GM23338 (cell line): Measurements from ENCODE around the gene VEZT. TPM values are rescaled to one million over a fixed set of nuclear protein-coding genes. Genes with fewer than 3 reads are reported as not detected.

Source experiments
- ATAC-seq: fragments of 200-7000 bp; cut with Tn5 transposase; 3 replicates; pipeline ENCODE4 v1.9.1; 2020
- DNase-seq: peaks from one replicate; pipeline ENCODE4 v3.0.0-alpha.2; 2015; ENCODE audit warnings: low spot score
- H2AFZ ChIP-seq: fragments of 200-600 bp; sonication (generic); 2 replicates; pipeline ENCODE4 v1.8.0; 2016; ENCODE audit warnings: antibody characterized with exemption, mild to moderate bottlenecking, moderate library complexity
- H3F3A ChIP-seq: fragments of 200-600 bp; sonication (generic); replicated peaks from 2 replicates; pipeline ENCODE4 v1.8.0; 2017; ENCODE audit warnings: antibody characterized with exemption, mixed run types, low read depth
- H3K27ac ChIP-seq: fragments of 200-600 bp; sonication (generic); 2 replicates; pipeline ENCODE4 v1.6.1; 2016; ENCODE audit warnings: low read depth
- H3K27me3 ChIP-seq: fragments of 200-600 bp; sonication (generic); 2 replicates; pipeline ENCODE4 v1.8.0; 2016; ENCODE audit warnings: mild to moderate bottlenecking, mixed run types, moderate library complexity; ENCODE audit not compliant: insufficient read depth
- H3K36me3 ChIP-seq: fragments of 200-600 bp; sonication (generic); 2 replicates; pipeline ENCODE4 v1.8.0; 2016; ENCODE audit warnings: mild to moderate bottlenecking; ENCODE audit not compliant: insufficient read depth
- H3K4me1 ChIP-seq: fragments of 200-600 bp; sonication (generic); 2 replicates; pipeline ENCODE4 v1.8.0; 2016; ENCODE audit warnings: mild to moderate bottlenecking, moderate library complexity; ENCODE audit not compliant: insufficient read depth
- H3K4me2 ChIP-seq: fragments of 200-600 bp; sonication (generic); 2 replicates; pipeline ENCODE4 v1.7.1; 2017; ENCODE audit warnings: mixed run types
- H3K4me3 ChIP-seq: fragments of 200-600 bp; sonication (generic); 2 replicates; pipeline ENCODE4 v1.6.1; 2016; ENCODE audit warnings: mixed run types
- H3K79me2 ChIP-seq: fragments of 200-600 bp; sonication (generic); replicated peaks from 2 replicates; pipeline ENCODE4 v1.8.0; 2017; ENCODE audit warnings: mild to moderate bottlenecking; ENCODE audit not compliant: insufficient read depth
- H3K9me2 ChIP-seq: fragments of 200-600 bp; sonication (generic); 2 replicates; pipeline ENCODE4 v1.8.0; 2017; ENCODE audit not compliant: insufficient read depth
- H4K20me1 ChIP-seq: fragments of 200-600 bp; sonication (generic); replicated peaks from 2 replicates; pipeline ENCODE4 v1.8.0; 2017; ENCODE audit warnings: mild to moderate bottlenecking; ENCODE audit not compliant: insufficient read depth
- H3K27ac Mint-ChIP-seq: 2 replicates; pipeline ENCODE4 v1.8.0; 2020; ENCODE audit warnings: inconsistent platforms, mild to moderate bottlenecking, moderate library complexity, mixed read lengths
- H3K27me3 Mint-ChIP-seq: 3 replicates; pipeline ENCODE4 v1.8.0; 2022; ENCODE audit warnings: low read depth, mild to moderate bottlenecking, moderate library complexity, mixed read lengths, inconsistent platforms; ENCODE audit not compliant: insufficient read depth, poor library complexity
- H3K36me3 Mint-ChIP-seq: 3 replicates; pipeline ENCODE4 v1.8.0; 2021; ENCODE audit warnings: low read depth, mild to moderate bottlenecking, inconsistent platforms, moderate library complexity, mixed read lengths
- H3K4me1 Mint-ChIP-seq: 3 replicates; pipeline ENCODE4 v1.8.0; 2020; ENCODE audit warnings: mild to moderate bottlenecking, inconsistent platforms, mixed read lengths
- H3K4me3 Mint-ChIP-seq: 3 replicates; pipeline ENCODE4 v1.8.0; 2021; ENCODE audit warnings: moderate library complexity, mild to moderate bottlenecking, inconsistent platforms, mixed read lengths
- H3K9me3 Mint-ChIP-seq: 3 replicates; pipeline ENCODE4 v1.8.0; 2020; ENCODE audit warnings: moderate library complexity, mild to moderate bottlenecking, inconsistent platforms, mixed read lengths
- CREB1 ChIP-seq: fragments of 250-450 bp; sonication (Bioruptor Pico); IDR thresholded peaks from 2 replicates; pipeline ENCODE4 v1.5.0; 2020; ENCODE audit warnings: low read depth, mild to moderate bottlenecking, moderate library complexity
- CTCF ChIP-seq, 2 experiments: fragments of 200-600 bp in 1 of 2; sonication (generic) in 1 of 2; conservative IDR thresholded peaks; 2 replicates each; pipeline versions ENCODE4 v1.5.1 to v1.6.1; 2016 to 2017; ENCODE audit warnings: antibody characterized with exemption in 2 of 2, low read depth in 2 of 2, mild to moderate bottlenecking in 2 of 2, moderate library complexity in 1 of 2
- microRNA counts: library from miRNA; unstranded; fragments of <30 nt; microRNA quantifications from one replicate; lab custom pipeline; 2017
- microRNA-seq: library from miRNA; unstranded; fragments of <30 nt; microRNA quantifications from one replicate; pipeline ENCODE4, GENCODE V29; 2017
- polyA plus RNA-seq: library from polyadenylated mRNA; unstranded; fragments of >200 nt; fragmentation: Nextera tagmentation; extraction: Ambion mirVana; gene quantifications from 2 replicates; pipeline ENCODE4 v1.2.1, GENCODE V29; 2016
- small RNA-seq: library from RNA; depleted of rRNA; stranded (forward); fragments of <200 nt; gene quantifications from one replicate; pipeline ENCODE3, GENCODE V24; 2014; ENCODE audit warnings: low replicate concordance
- total RNA-seq: library from RNA; depleted of rRNA; stranded (reverse); fragments of >200 nt; shearing (Covaris generic); gene quantifications from 2 replicates; pipeline ENCODE4 v1.2.3, GENCODE V29; 2014; rRNA removed

The VEZT gene
- total and polyA plus RNA-seq, 2 experiments from 2014 or later = 34.2 to 51.5 TPM

GRCh38 chr12:95351748-95352147, 134.1 kb downstream of the VEZT start:
- Histone ChIP-seq H2AFZ (peak overlapping the region; percentile 63; the same call in 1 of the 2 replicates), H3K4me2 (no peak overlapping the region), H3K9me2 (no peaks in the 10 kb centered on the region), H3F3A (no peaks in the 10 kb centered on the region), H3K36me3 (no peaks in the 10 kb centered on the region), H3K27ac (no peak overlapping the region), H3K4me3 (no peak overlapping the region), H3K4me1 (peaks cover 10% of the 10 kb centered on the region; the same call in 1 of the 2 replicates), H3K79me2 (no peaks in the 10 kb centered on the region), H4K20me1 (no peaks in the 10 kb centered on the region), H3K27me3 (no peaks in the 10 kb centered on the region)
- no peak overlapping the region for H3K4me3 Mint-ChIP-seq
- no peaks in the 10 kb centered on the region for H3K27me3 Mint-ChIP-seq
- H3K4me1 Mint-ChIP-seq = peaks cover 9% of the 10 kb centered on the region; the same call in 2 of the 3 replicates
- peak; percentile 68 for ATAC-seq
- H3K27ac Mint-ChIP-seq = no peak overlapping the region
- TF ChIP-seq CREB1 = no peak
- TF ChIP-seq CTCF (conservative IDR thresholded peaks at IDR 0.05; ENCODE audit: low read depth in 2 of 2) = peak in 1 of 2 experiments; percentile 35; a peak in 2 of 4 replicates
- H3K9me3 Mint-ChIP-seq = no peaks in the 10 kb centered on the region
- no peaks in the 10 kb centered on the region for H3K36me3 Mint-ChIP-seq
- DNase-seq = peak; percentile 36

MicroRNA genes within 50 kb of the gene (microRNA counts, 767-probe panel; counts per million panel counts)
- microRNA hsa-miR-331-3p (lab: Ali Mortazavi, UCI) (7,158 counts per million, percentile 40 among the panel's probes with 10 or more counts), microRNA hsa-miR-331-5p (lab: Ali Mortazavi, UCI) (not detected)

Small RNAs within 50 kb of the gene (microRNA-seq; reads per million reads assigned to microRNA genes)
- gene MIR331 (49.6 reads per million, percentile 57 among the genes with 10 or more reads in this experiment), gene MIR3685 (not detected)

Small RNAs within 50 kb of the gene (small RNA-seq; reads per million reads assigned to genes)
- gene MIR331 (1.1 reads per million, percentile 65 among the genes with 10 or more reads in this experiment), gene MIR3685 (not detected), gene RF00019 (not detected), gene RNU6-808P (not detected)

Other genes with a start within 250 kb of the VEZT start
- 84.9 and 123 TPM in 2 replicates for gene NDUFA12, start 214.1 kb upstream of the VEZT start, total RNA-seq
- gene NDUFA12, start 214.1 kb upstream of the VEZT start, polyA plus RNA-seq = 373 and 386 TPM in 2 replicates
- 31.5 and 41.1 TPM in 2 replicates for gene NR2C1, start 144.2 kb upstream of the VEZT start, total RNA-seq
- gene NR2C1, start 144.2 kb upstream of the VEZT start, polyA plus RNA-seq = 38.6 and 45.3 TPM in 2 replicates
- gene FGD6, start 340 bp upstream of the VEZT start, total RNA-seq = 24.0 and 32.4 TPM in 2 replicates
- gene FGD6, start 340 bp upstream of the VEZT start, polyA plus RNA-seq = 11.9 and 12.9 TPM in 2 replicates